GDM1 (cell line): ENCODE measurements around the gene XRRA1.
A peak's percentile ranks its signal among the peaks of the same experiment; 100 is the strongest.
"Not testable (repeated sequence)": the region's sequence is repeated elsewhere in the genome, so short reads cannot be mapped to it uniquely, and the experiment has no call there.

Experiments used
- DNase-seq: peaks from one replicate; lab custom pipeline; 2025; lab: John Stamatoyannopoulos, UW

XRRA1 gene, protein sequence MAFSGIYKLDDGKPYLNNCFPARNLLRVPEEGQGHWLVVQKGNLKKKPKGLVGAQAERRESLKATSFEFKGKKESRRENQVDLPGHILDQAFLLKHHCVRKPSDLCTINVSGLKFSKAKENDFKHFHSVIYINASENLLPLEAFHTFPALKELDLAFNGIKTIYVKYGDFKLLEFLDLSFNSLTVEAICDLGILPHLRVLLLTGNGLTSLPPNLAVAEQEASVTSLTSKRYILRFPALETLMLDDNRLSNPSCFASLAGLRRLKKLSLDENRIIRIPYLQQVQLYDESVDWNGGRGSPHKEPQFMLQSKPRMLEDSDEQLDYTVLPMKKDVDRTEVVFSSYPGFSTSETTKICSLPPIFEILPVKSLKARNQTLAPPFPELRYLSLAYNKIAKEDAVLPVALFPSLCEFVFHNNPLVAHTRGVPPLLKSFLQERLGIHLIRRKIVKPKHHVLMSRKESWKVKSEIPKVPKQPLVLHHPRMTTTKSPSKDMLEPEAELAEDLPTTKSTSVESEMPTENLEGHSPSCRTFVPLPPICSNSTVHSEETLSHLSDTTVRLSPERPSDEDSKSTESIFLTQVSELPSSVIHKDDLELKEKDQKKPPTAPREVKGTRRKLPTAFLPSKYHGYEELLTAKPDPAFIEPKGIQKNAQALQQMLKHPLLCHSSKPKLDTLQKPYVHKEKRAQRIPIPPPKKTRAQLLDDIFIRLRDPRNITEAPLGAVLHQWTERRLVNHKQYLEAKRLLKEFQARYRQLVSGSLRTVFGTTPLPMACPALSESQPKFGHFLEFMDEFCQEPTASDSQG

DNA sequence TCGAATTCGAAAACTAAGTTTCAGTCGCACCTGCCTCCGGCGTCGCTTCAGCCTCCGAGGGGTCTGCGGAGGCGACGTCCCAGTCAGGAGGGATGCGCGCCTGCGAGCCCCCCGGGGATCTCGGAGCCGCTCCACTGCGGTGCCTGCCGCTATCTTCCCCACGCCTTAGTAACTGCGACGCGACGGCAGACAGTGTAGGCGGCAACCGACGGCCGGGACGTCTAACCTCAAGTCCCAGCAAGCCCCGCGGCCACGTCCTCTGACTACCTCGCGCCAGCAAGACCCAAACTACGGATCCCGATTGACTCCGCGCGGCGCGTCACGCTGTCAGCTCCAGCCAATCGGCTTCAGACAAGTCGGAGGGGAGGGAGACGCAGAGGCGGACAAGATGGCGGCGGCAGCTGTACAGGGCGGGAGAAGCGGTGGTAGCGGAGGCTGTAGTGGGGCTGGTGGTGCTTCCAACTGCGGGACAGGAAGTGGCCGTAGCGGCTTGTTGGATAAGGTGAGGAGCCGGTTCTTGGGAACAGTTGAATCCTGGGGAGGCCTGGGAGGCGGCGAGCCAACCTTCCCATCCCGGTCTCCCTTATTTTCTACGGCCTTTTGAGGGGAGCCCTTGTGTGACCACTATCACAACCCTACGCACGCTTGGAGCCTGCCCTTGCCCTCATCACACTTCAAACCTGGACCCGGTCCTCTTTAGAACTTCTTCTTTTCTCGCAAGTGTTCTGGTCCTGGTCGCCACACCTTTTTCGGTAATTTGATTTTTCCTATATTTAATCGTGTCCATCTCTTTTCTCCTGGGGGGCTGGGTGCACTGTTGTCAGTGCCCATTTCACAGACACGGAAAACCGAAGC is at the start of gene XRRA1, which contains the start of gene SPCS2:
XRRA1 (minus strand) TSS at position 194 of the 855 bp plus-strand sequence. CDS start 8,213 bp downstream, outside the sequence.
SPCS2 (plus strand) TSS at position 369 of the 855 bp plus-strand sequence; CDS start at position 389, 20 bp downstream.
- peak; percentile 97 for DNase-seq

DNA sequence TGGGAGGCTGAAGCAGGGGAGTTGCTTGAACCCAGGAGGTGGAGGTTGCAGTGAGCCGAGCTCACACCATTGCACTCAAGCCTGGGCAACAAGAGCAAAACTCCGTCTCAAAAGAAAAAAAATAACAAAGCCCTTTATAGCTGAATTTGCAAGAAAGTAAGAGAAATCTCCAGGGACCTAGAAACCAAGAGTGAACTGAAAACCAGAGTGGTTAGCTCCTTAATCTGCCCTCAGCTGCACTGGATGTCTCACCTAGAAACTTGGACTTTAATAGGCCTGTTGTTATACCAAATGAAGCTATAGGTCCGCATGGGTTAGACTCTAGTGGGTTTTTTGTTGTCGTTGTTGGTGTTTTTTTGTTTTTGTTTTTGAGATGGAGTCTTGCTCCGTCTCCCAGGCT is 44.0 kb upstream of the XRRA1 start:
- DNase-seq, result no peak

DNA sequence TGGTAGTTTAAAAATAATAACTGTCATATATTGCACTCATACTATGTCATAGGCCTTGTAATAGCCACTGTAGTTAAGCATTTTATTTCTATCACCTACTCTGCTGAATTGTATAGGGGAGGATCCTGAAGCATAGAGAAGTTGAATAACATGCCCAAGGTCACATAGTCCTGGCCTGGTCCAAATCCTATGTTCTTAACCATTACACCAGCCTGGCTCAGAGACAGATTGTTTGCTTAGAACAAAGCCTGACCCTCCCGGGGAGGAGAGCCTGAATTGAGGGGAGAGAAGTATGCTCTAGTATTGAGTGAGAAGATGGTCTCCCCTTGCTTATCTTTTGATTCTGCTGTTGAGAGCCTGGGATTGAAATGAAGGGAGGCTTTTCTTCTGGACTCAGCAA is 42.0 kb upstream of the XRRA1 start:
- no peak for DNase-seq

DNA sequence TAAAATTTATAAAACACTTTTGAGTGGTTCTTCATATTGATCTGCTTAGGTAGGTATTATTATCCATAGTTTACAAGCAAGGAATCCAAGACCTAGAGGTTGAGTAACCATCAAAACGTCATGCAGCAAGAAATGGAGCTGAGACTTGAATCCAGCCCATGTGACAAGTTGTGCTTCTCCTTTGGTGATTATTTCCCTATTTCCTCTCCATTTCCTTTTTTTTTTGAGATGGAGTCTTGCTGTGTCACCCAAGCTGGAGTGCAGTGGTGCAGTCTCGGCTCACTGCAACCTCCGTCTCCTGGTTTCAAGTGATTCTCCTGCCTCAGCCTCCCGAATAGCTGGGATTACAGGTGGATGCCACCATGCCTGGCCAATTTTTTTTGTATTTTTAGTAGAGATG is 41.3 kb upstream of the XRRA1 start:
- not testable (repeated sequence) for DNase-seq

DNA sequence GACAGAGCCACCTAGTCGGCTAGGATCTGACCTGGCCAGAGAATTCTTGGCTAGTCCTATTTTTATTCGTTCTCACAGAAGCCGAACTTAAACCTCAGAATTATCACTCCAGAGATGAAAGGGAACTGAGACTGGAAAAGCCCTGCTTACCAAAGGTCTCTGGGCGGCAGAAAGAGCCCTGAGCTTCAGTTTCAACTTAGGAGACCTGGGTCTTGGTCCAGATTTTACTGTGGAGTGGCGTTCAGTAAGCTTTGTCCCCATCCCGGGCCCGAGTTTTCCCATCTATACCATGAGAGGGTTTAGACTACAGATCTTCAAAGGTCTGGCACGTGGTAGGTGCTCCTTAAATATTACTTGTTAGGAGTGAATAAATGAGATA is 40.4 kb upstream of the XRRA1 start:
- no peak for DNase-seq

DNA sequence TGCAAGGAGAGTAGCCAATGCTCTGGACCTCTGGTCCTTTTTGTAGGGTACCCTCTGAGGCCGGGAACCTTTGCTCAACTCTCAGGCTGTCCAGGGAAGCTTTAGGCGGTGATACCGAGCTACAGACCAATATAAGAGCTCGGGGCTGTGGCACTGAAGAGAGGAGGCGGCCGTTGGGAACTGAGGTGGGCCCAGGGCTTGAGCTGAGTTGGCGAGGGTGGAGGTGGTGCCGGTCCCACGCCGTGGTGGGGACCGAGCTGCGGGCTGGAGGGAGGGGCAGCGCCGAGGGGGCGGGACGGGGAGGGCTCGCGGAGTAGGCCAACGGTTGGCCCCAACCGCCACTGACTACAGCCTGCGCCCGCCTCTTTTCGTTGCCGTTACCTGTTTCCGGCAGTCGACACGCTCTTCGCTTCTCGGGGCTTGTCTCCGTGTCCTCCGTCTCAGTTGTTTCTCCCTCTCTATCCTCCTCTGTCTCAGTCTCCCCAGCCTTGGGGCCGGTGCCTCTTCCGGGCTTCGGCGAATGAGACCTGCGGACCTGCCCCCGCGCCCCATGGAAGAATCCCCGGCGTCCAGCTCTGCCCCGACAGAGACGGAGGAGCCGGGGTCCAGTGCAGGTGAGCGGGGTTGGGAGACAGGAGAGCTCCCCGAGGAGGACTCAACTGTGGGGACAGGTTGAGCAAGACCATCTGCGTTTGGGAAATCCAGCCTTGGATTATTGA is 39.8 kb upstream of the XRRA1 start, which contains the start of gene NEU3:
NEU3 (plus strand) TSS at position 393 of the 719 bp plus-strand sequence; CDS start at position 521, 128 bp downstream.
- peak; percentile 78 for DNase-seq

DNA sequence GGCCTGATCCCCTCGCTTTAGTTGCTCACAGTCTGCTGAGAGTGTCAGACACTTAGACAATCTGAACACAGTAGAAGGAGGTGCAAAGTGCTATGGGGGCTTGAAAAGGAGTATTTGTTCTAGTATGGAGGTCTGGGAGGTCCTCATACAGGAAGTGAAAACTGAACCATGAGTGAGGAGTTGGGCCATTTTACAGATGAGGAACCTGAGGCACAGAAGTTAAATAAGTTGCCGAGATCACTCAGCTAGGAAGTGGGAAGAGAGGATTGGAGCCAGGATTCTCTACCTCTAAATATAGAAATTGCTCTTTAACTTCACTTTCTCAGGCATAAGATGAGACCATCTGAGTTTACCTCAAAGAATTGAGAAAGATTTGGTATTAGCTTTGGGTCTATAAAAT is 35.8 kb upstream of the XRRA1 start:
- DNase-seq, result no peak

DNA sequence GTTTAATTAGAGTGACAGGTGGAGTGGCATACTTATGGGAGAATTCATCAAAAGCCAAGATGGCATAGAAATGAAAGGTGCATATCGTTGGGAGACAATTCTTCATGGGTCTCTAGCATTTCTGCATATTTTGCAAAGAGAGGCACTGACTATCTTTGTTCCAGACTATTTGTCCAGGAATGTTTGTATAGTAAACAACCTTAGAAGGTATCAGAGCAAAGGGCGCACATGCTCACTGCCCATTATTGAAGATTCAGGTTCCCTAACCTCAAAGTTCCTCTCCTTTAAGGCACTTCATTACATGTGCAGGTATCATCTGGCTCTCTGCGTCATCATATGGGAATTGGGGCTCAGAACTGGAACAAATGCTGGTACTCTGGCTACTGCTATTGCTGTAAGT is 35.2 kb upstream of the XRRA1 start:
- DNase-seq, result no peak

DNA sequence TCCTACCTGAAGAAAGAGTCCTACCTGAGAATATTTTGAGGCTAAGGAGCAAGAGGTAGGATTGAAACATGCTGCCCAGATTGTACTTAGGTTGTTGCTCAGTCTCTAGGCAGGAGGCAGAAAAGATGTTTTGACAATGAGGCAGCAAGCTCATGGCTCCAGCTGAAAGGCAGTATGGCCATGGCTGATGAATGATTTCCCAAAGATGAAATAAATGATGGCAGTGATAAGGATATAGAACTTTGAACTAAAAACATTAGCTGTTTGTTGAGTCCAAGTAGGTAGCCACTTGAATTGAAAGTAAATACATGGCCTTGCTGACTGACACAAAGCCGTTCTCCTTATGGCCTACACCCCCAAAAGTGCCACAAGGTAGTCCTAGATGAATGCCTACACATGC is 33.0 kb upstream of the XRRA1 start:
- DNase-seq, result no peak

DNA sequence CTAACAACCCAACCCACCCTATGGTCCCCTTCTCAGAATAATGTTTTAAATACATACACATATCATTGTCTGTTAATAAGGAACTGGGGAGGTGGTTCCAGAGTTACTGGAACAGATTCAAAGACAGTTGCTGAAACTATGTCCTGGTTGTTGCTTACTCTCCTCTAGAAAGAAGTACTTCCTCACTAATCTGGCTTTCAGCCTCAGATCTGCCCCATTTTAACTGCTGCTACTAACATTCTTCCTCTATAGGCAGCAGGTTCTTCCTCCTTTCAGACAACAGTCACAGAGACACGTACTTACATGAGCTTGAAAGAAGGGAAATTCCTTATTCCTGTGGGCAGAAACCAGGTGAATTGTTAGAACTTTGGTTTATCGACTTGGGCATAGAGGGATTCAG is 31.7 kb upstream of the XRRA1 start:
- peak; percentile 9 for DNase-seq

DNA sequence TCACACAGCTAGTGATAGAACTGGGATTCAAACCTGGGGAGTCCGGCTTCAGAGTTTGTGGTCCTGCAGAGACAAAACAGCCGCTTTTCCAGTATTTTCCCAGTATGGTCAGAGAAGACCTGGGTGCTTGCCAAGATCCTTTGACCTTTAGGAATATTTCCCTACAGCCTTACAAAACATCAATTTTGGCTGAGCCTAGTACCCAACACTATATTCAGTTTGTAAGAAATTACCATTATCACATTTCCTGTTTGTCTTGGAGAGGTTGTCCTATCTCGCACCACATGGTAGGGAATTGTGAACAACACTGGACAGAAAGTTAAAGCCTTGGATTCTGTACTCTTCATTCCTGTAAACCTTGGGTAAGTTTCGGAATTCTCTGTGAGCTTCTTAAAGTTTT is 29.1 kb upstream of the XRRA1 start:
- no peak for DNase-seq

DNA sequence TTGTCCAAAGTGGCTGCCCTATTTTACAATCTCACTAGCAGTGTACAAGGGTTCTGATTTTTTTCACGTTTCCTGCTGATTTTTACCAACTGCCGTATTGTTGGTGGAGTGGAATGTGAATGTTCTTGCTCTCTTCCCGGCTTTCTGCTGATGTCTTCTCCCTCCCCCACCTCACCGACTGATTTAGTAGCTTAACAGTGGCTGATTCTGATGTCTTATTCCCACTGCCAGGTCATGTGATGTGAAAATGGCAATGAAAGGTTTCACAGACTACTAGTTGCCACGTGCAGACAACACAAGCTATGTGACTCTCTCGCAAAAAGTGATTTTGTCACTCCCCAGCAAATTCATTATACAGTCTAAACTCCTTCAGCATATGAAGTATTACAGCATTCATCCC is 22.5 kb upstream of the XRRA1 start:
- DNase-seq, result no peak

DNA sequence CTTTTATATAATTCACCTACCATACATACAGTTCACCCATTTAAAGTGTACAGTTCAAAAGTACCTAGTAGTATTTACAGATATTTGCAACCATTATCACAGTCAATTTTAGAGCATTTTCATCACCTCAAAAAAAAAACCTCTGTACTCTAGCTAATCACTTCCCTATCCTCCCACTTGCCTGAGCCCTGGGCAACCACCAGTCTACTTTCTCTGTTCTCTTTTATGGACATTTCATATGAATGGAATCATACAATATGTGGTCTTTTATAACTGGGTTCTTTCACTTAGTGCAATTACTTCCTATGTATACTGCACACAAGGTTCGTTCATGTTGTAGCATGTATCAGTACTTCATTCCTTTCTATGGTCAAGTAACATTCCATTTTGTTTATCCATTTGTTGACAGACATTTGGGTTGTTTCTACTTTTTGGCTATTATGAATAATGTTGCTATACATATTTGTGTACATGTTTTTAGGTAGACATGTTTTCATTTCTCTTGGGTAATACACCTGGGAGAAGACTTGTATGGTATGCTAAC is 22.0 kb upstream of the XRRA1 start:
- DNase-seq, result no peak

DNA sequence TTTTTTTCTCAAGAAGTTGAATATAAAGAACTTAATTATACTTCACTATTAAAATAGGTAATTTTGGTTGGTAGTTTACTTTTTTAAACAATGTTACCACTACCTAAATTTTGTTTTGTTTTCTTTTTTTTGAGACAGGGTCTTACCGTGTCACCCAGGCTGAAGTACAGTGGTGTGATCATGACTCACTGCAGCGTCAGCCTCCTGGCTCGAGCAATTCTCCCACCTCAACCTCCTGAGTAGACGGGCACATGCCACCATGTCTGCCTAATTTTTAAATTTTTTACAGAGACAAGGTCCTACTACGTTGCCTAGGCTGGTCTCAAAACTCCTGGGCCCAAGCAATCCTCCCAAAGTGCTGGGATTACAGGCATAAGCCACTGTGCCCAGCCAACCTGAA is 17.8 kb upstream of the XRRA1 start:
- DNase-seq, result no peak

DNA sequence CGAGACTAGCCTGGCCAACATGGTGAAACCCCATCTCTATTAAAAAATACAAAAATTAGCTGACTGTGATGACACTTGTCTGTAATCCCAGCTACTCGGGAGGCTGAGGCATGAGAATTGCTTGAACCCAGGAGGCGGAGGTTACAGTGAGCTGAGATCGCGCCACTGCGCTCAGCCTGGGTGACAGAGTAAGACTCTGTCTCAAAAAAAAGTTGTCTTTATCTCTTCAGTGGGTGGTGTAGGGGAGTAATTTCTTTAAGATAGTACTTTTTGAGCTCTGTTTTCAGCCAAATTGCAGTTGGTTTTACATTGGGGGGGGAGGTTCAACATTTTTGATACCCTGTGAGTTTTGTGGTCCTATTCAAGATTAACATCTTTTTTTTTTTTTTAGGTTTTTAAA is 11.2 kb upstream of the XRRA1 start:
- DNase-seq, result not testable (repeated sequence)

DNA sequence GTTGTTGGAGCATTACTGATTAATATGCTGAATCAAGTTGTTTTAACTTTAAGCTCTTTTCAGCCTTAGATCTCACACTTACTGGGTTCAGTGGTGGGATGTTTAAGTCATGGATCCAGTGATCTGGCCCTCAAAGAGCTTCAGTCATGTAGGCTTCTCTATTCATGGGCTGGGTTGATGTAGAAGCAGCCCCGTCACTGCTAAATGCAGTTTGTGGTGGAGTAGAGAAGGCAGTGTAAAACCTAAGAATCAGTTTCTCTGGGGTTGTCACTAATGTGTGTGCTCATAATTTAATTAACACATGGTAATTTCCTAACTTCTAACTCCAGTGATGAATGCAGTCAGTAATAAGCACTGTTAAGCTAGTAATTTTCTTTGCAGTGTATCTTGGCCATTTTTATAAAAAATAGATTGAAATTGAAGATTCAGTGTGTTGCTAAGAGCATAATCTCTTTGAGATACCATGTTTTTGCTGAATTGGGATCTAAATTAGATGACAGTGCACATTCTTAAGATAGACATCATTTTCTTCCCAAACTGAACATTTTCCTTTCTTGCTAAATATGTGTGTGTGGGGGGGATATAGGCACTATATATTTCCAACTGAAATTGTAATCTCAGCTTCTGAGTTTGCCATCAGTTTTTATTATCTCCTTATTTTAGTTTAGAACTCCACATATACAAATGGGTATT is 9.2 kb upstream of the XRRA1 start:
- no peak for DNase-seq

DNA sequence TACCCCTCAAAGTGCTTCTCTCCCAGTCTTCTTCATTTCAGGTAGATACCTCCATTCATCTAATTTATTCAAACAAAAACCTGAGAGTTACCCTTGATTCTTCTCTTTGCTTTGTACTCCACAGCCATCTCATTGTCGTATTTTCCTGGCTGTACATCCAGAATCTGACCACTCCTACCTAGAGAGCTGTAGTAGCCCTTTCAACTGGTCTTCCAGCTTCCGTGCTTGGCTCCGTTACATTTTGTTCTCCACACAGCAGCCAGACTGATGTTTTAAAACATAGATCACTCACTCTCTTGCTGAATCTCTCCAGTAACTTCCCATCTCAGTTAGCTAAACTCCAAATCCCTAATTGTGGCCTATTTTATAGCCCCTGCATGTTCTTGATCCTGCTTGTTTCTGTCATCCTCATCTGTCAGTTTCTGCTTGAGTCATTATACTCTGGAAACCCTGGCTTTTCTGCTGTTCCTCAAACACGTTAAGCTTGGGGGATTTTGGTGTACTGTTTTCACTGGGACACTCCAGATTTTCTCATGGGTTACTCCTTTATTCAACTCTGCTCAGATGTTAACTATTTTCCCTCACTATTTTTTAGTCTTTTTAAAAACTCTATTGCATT is 7.6 kb upstream of the XRRA1 start:
- DNase-seq, result no peak

DNA sequence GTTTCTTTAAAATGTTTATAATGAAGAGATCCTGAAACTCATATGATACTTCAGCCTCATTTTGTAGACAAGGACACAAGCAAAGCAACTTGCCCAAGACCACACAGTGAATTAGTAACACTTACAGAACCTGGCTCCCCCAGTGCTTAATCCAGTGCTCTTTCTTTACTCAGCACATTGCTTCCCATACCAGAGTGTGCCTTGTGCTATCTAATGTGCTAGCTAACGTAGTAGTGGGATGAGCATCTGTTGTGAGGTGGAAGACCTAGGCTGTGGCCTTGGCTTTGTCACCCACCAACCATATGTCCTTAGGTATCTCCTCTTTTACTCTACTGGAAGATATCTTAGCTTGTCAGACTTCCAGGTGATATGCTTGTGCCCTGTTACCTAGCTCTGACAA is 5.3 kb upstream of the XRRA1 start:
- no peak for DNase-seq

DNA sequence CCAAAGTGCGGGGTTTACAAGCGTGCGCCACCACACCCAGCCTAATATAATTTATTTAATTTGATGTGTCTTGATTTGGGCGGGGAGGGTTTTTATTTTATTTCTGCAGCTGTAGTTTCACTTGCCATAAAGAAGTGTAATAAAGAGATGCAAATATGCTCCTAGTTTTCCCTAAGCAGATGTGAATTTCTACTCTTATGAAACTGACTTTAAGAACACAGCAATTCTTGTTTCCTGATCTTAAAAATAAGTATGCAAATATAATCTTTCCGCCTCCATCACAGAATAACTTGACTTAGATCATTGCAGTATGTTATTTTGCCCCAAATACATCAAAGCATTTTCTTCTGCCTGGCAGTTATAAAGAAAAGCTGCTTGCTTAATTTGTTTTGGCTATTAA is 4.6 kb upstream of the XRRA1 start:
- no peak for DNase-seq

DNA sequence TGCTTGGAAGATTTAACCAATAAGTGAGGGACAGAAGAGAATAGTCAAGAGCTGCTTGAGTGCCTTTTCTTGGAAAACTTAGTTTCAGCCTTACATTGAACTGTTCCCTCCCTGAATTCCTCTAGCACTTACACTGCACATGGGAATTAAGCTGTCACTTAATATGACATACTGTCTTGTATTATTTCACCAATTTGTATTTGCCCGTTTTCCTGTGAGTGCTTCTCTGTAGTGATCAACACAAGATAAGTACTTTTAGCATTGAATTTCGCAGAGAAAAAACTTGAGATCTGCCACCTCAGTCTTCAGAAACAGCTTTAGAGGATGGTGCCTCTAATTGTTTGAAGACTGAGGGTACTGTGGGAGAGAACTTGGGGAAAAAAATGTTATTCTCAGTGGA is 3.9 kb upstream of the XRRA1 start:
- no peak for DNase-seq
